Neuronal stem cell (in vitro differentiated cells): Measurements from ENCODE around the gene ST6GAL1.

Experiments used
- DNase-seq: peaks from one replicate; pipeline ENCODE4 v3.0.0-alpha.2; 2013; ENCODE audit warnings: low spot score
- H2AFZ ChIP-seq: one replicate; pipeline ENCODE4 v1.6.1; 2013; ENCODE audit warnings: mild to moderate bottlenecking, low read length, inconsistent platforms
- H2AK5ac ChIP-seq: 2 replicates; pipeline ENCODE4 v1.6.1; 2013; ENCODE audit warnings: low read depth, mild to moderate bottlenecking, inconsistent platforms, low read length, moderate library complexity, mixed read lengths
- H2BK120ac ChIP-seq: 2 replicates; pipeline ENCODE4 v1.6.1; 2013; ENCODE audit warnings: low read depth, mild to moderate bottlenecking, inconsistent platforms, low read length, moderate library complexity, mixed read lengths
- H2BK12ac ChIP-seq: one replicate; pipeline ENCODE4 v1.6.1; 2013; ENCODE audit warnings: low read length, inconsistent platforms
- H2BK15ac ChIP-seq: 2 replicates; pipeline ENCODE4 v1.6.1; 2013; ENCODE audit warnings: mild to moderate bottlenecking, low read length, inconsistent platforms, mixed read lengths
- H2BK5ac ChIP-seq: one replicate; pipeline ENCODE4 v1.6.1; 2013; ENCODE audit warnings: inconsistent platforms, mild to moderate bottlenecking, low read length, moderate library complexity
- H3K14ac ChIP-seq: one replicate; pipeline ENCODE4 v1.6.1; 2013; ENCODE audit warnings: low read length, inconsistent platforms
- H3K18ac ChIP-seq: 2 replicates; pipeline ENCODE4 v1.6.1; 2013; ENCODE audit warnings: low read length, inconsistent platforms
- H3K23ac ChIP-seq: 2 replicates; pipeline ENCODE4 v1.6.1; 2013; ENCODE audit warnings: low read depth, mild to moderate bottlenecking, mixed read lengths, low read length, inconsistent platforms; ENCODE audit not compliant: poor library complexity
- H3K27ac ChIP-seq: replicated peaks from 3 replicates; pipeline ENCODE4 v1.5.1; 2013; ENCODE audit warnings: low read length, inconsistent platforms
- H3K27me3 ChIP-seq, 3 experiments: 2 replicates each; pipeline ENCODE4 v1.6.1; 2013; ENCODE audit warnings: low read length in 3 of 3, mild to moderate bottlenecking in 2 of 3, inconsistent platforms in 1 of 3, low read depth in 1 of 3, mixed read lengths in 1 of 3, moderate library complexity in 1 of 3; ENCODE audit not compliant: control insufficient read depth in 3 of 3, insufficient read depth in 3 of 3
- H3K36me3 ChIP-seq, 2 donors: replicated peaks in 1 of 2; 2 replicates each; pipeline ENCODE4 v1.6.1; 2013; ENCODE audit warnings: low read length in 2 of 2; ENCODE audit not compliant: control insufficient read depth in 2 of 2, insufficient read depth in 2 of 2
- H3K4ac ChIP-seq: 2 replicates; pipeline ENCODE4 v1.6.1; 2013; ENCODE audit warnings: inconsistent platforms, mild to moderate bottlenecking, low read length, moderate library complexity
- H3K4me1 ChIP-seq, 2 donors: 1 replicate in 1 of 2; 2 replicates in 1 of 2; pipeline ENCODE4 v1.6.1; 2013; ENCODE audit warnings: low read length in 2 of 2, low read depth in 1 of 2; ENCODE audit not compliant: control insufficient read depth in 2 of 2, insufficient read depth in 1 of 2
- H3K4me2 ChIP-seq: one replicate; pipeline ENCODE4 v1.6.1; 2013; ENCODE audit warnings: mild to moderate bottlenecking, low read length, inconsistent platforms; ENCODE audit not compliant: insufficient read depth, poor library complexity, severe bottlenecking
- H3K4me3 ChIP-seq, 2 donors: 2 replicates each; pipeline ENCODE4 v1.5.1; 2013; ENCODE audit warnings: low read length in 2 of 2, mild to moderate bottlenecking in 2 of 2, inconsistent platforms in 1 of 2, moderate library complexity in 1 of 2
- H3K79me1 ChIP-seq: one replicate; pipeline ENCODE4 v1.6.1; 2013; ENCODE audit warnings: low read depth, mild to moderate bottlenecking, inconsistent platforms, low read length, moderate library complexity
- H3K9ac ChIP-seq: one replicate; pipeline ENCODE4 v1.6.1; 2013; ENCODE audit warnings: mild to moderate bottlenecking, low read depth, low read length, inconsistent platforms; ENCODE audit not compliant: poor library complexity
- H3K9me3 ChIP-seq, 2 donors: replicated peaks in 1 of 2; 2 replicates each; pipeline versions ENCODE3 to v1.6.1; 2013; ENCODE audit warnings: low read length in 2 of 2, mild to moderate bottlenecking in 2 of 2, inconsistent platforms in 1 of 2, low read depth in 1 of 2, mixed read lengths in 1 of 2, moderate library complexity in 1 of 2; ENCODE audit not compliant: control insufficient read depth in 2 of 2, insufficient read depth in 1 of 2
- H4K8ac ChIP-seq: one replicate; pipeline ENCODE4 v1.6.1; 2013; ENCODE audit warnings: low read depth, mild to moderate bottlenecking, inconsistent platforms, low read length, moderate library complexity
- H4K91ac ChIP-seq: one replicate; pipeline ENCODE4 v1.6.1; 2013; ENCODE audit warnings: low read length, low read depth, mild to moderate bottlenecking, inconsistent platforms; ENCODE audit not compliant: poor library complexity
- WGBS, 2 donors: extraction: QIAGEN DNeasy Blood & Tissue Kit; methylation state at CpG; one replicate each; pipeline ENCODE4 v1.1.7; 2013; ENCODE audit warnings: missing lambda C conversion rate in 2 of 2, mixed read lengths in 1 of 2; ENCODE audit not compliant: insufficient read length in 2 of 2, insufficient replicate concordance in 1 of 2; ENCODE audit errors: extremely low coverage in 2 of 2; 5-methylcytosine and 5-hydroxymethylcytosine counted together

Gene ST6GAL1

GRCh38 chr3:186975726-186976125 is 45.4 kb downstream of the ST6GAL1 start:
- Histone ChIP-seq H3K18ac (no peak overlapping the region), H3K27me3 (no peaks in the 10 kb centered on the region), H3K27ac (no peak overlapping the region), H3K14ac (no peak overlapping the region), H3K36me3 (peaks cover 3 to 11% of the 10 kb centered on the region in 2 donors), H2BK15ac (no peak overlapping the region), H4K8ac (no peak overlapping the region), H2BK12ac (no peak overlapping the region), H3K4me2 (no peak overlapping the region), H3K4me1 (peaks cover 6 to 7% of the 10 kb centered on the region in 2 donors), H2BK5ac (no peak overlapping the region), H2AK5ac (no peak overlapping the region), H3K4ac (no peak overlapping the region), H3K9me3 (no peaks in the 10 kb centered on the region), H3K23ac (no peak overlapping the region), H3K4me3 (no peak overlapping the region), H2BK120ac (no peak overlapping the region), H4K91ac (no peak overlapping the region), H3K9ac (no peak overlapping the region), H3K79me1 (no peaks in the 10 kb centered on the region), H2AFZ (no peak overlapping the region)
- DNase-seq: no peak
- WGBS, 2 donors: no CpG with 5 or more reads among the region's 6 CpGs

DNA sequence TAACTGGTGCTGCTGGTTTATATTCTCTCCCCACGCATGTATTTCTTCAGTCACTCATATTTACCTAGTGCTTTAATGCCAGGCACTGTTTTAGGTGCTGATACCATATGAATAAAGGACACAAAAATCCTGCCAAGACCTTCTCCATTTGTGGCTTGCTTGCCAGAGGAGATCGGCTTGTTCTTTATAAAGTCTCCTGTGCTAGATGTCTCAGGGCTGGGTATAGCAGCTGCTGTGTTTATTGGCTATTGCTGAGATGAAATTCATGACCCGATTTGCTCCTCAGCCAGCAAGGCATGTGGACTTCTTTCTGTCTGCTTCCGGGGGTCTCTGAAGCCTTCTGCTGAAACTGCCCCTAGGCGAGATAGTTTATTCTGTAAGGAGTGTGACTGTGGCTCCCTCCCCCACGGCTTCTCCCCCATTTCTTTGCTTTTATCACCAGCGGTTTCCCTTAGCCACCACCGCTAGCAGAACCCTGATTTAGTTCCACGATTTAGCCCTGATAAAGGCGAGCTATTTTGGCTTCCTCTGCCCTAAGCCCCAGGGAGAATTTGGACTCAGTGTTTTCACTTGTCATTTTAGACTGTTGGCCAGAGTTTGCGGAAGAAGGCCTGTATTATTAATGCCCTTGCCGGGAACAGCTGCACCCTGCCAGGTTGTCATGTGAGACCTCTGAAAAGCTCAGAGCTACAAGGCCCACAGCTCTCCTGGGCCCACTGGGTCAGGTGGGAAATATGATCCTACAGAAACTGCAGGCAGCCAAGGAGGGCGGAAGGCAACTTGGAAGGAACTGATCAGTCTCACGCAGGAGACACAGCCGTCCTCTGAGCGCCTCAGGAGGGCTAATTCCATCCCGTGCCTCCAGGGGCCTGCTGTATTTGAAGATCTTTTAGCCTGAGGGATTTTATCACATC is 46.8 kb downstream of the ST6GAL1 start:
- H2BK12ac ChIP-seq: no peak overlapping the region
- no peak overlapping the region for H2BK5ac ChIP-seq
- no peak overlapping the region for H3K9ac ChIP-seq
- peak overlapping the region; percentile 11 for H3K4me2 ChIP-seq
- H3K36me3 ChIP-seq: peaks cover 3 to 10% of the 10 kb centered on the region in 2 donors
- H4K8ac ChIP-seq: no peak overlapping the region
- H2BK15ac ChIP-seq: no peak overlapping the region
- H3K27ac ChIP-seq: peak overlapping the region; percentile 6
- no CpG with 5 or more reads among the region's 17 CpGs for WGBS, 2 donors
- DNase-seq: no peak
- no peak overlapping the region for H2BK120ac ChIP-seq
- H3K79me1 ChIP-seq: no peaks in the 10 kb centered on the region
- peak overlapping the region; percentile 80 for H2AFZ ChIP-seq
- H3K4me1 ChIP-seq: peaks cover 6 to 7% of the 10 kb centered on the region in 2 donors
- H4K91ac ChIP-seq: no peak overlapping the region
- H3K4me3 ChIP-seq: no peak overlapping the region
- H3K27me3 ChIP-seq: no peaks in the 10 kb centered on the region
- no peak overlapping the region for H2AK5ac ChIP-seq
- H3K9me3 ChIP-seq: no peaks in the 10 kb centered on the region
- no peak overlapping the region for H3K14ac ChIP-seq
- H3K4ac ChIP-seq: no peak overlapping the region
- no peak overlapping the region for H3K18ac ChIP-seq
- no peak overlapping the region for H3K23ac ChIP-seq

DNA sequence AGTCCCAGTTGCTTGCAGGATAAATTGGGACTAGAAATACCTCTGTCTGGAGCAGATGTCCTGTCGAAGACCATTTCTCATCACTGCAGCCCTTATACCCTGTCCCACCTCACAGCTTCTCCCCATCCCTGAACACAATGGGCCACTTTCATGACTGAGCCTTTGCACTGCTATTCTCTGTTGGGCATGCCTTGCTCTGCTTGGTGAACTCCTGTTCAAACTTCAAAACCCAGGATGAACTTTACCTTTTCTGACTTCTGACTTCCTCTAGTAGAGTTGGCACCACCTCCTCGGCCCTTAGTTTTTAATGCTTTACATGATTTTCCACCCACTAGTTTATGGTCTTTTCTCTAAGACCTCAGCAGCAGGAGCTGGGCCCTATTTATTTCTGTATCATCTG is 48.4 kb downstream of the ST6GAL1 start:
- no peak overlapping the region for H4K91ac ChIP-seq
- WGBS, 2 donors: no CpG with 5 or more reads among the region's 2 CpGs
- H2AK5ac ChIP-seq: no peak overlapping the region
- no peak overlapping the region for H4K8ac ChIP-seq
- H2BK120ac ChIP-seq: no peak overlapping the region
- no peak overlapping the region for H3K14ac ChIP-seq
- H2BK12ac ChIP-seq: no peak overlapping the region
- no peak overlapping the region for H3K27ac ChIP-seq
- H3K79me1 ChIP-seq: no peaks in the 10 kb centered on the region
- no peak overlapping the region for H2AFZ ChIP-seq
- H2BK15ac ChIP-seq: no peak overlapping the region
- no peak overlapping the region for H3K23ac ChIP-seq
- no peaks in the 10 kb centered on the region for H3K9me3 ChIP-seq
- H3K36me3 ChIP-seq: peaks cover 3 to 10% of the 10 kb centered on the region in 2 donors
- H3K4me2 ChIP-seq: no peak overlapping the region
- no peak overlapping the region for H3K9ac ChIP-seq
- DNase-seq: no peak
- H3K4me1 ChIP-seq: peaks cover 6 to 7% of the 10 kb centered on the region in 2 donors
- H3K4me3 ChIP-seq: no peak overlapping the region
- no peak overlapping the region for H2BK5ac ChIP-seq
- no peak overlapping the region for H3K4ac ChIP-seq
- H3K18ac ChIP-seq: no peak overlapping the region
- no peaks in the 10 kb centered on the region for H3K27me3 ChIP-seq

GRCh38 chr3:186979852-186980251 is 49.5 kb downstream of the ST6GAL1 start:
- no peak for DNase-seq
- Histone ChIP-seq H3K27ac (no peak overlapping the region), H2BK120ac (no peak overlapping the region), H3K36me3 (peaks cover 3 to 9% of the 10 kb centered on the region in 2 donors), H3K9me3 (no peaks in the 10 kb centered on the region), H2BK12ac (no peak overlapping the region), H3K4me2 (no peak overlapping the region), H3K4me1 (peaks cover 6 to 8% of the 10 kb centered on the region in 2 donors), H3K9ac (no peak overlapping the region), H3K79me1 (no peaks in the 10 kb centered on the region), H4K8ac (no peak overlapping the region), H3K23ac (no peak overlapping the region), H3K14ac (no peak overlapping the region), H2AFZ (no peak overlapping the region), H3K4me3 (no peak overlapping the region), H2AK5ac (no peak overlapping the region), H2BK5ac (no peak overlapping the region), H4K91ac (no peak overlapping the region), H2BK15ac (no peak overlapping the region), H3K4ac (no peak overlapping the region), H3K18ac (no peak overlapping the region), H3K27me3 (no peaks in the 10 kb centered on the region)
- no CpG with 5 or more reads among the region's 3 CpGs for WGBS, 2 donors
